Measurements from ENCODE around the gene FGD6.
A peak's percentile ranks its signal among the peaks of the same experiment; 100 is the strongest.

Gene FGD6

GRCh38 chr12:95117178-95117599 lies 100.1 kb downstream of the FGD6 start:
- Histone ChIP-seq H3K4me1 (ENCODE audit: insufficient read depth, poor library complexity, severe bottlenecking) (peaks cover 40% of the 10 kb centered on the region), H3K27me3 (ENCODE audit: insufficient read depth, poor library complexity, severe bottlenecking) (no peaks in the 10 kb centered on the region), H3K9me3 (ENCODE audit: severe bottlenecking) (no peaks in the 10 kb centered on the region), H3K36me3 (ENCODE audit: low read depth) (peaks cover 57% of the 10 kb centered on the region), H3K4me3 (ENCODE audit: severe bottlenecking) (peak overlapping the region; percentile 16), H3K27ac (ENCODE audit: poor library complexity, severe bottlenecking) (peak overlapping the region; percentile 99)
- TF ChIP-seq CTCF (IDR thresholded peaks at IDR 0.05; ENCODE audit: poor library complexity, severe bottlenecking), result peak; percentile 84
- ATAC-seq (ENCODE audit: low read depth) (peak; percentile 47), DNase-seq (ENCODE audit: low spot score) (no peak)

GRCh38 chr12:95116773-95117172 lies 100.5 kb downstream of the FGD6 start:
- Histone ChIP-seq H3K27me3 (ENCODE audit: insufficient read depth, poor library complexity, severe bottlenecking) (no peaks in the 10 kb centered on the region), H3K36me3 (ENCODE audit: low read depth) (peaks cover 55% of the 10 kb centered on the region), H3K27ac (ENCODE audit: poor library complexity, severe bottlenecking) (peak overlapping the region; percentile 99), H3K4me3 (ENCODE audit: severe bottlenecking) (peak overlapping the region; percentile 16), H3K4me1 (ENCODE audit: insufficient read depth, poor library complexity, severe bottlenecking) (peaks cover 40% of the 10 kb centered on the region), H3K9me3 (ENCODE audit: severe bottlenecking) (no peaks in the 10 kb centered on the region)
- no peak for TF ChIP-seq CTCF (IDR thresholded peaks at IDR 0.05; ENCODE audit: poor library complexity, severe bottlenecking)
- ATAC-seq (ENCODE audit: low read depth) (peak; percentile 95), DNase-seq (ENCODE audit: low spot score) (peak; percentile 73)

- peak overlapping the region; percentile 13 for H3K4me3 ChIP-seq (ENCODE audit: severe bottlenecking)
- peak overlapping the region; percentile 99 for H3K27ac ChIP-seq (ENCODE audit: poor library complexity, severe bottlenecking)
- no peaks in the 10 kb centered on the region for H3K9me3 ChIP-seq (ENCODE audit: severe bottlenecking)
- H3K4me1 ChIP-seq (ENCODE audit: insufficient read depth, poor library complexity, severe bottlenecking), result peaks cover 40% of the 10 kb centered on the region
- H3K27me3 ChIP-seq (ENCODE audit: insufficient read depth, poor library complexity, severe bottlenecking), result no peaks in the 10 kb centered on the region
- H3K36me3 ChIP-seq (ENCODE audit: low read depth), result peaks cover 56% of the 10 kb centered on the region
- ATAC-seq (ENCODE audit: low read depth) (no peak), DNase-seq (ENCODE audit: low spot score) (no peak)
- TF ChIP-seq CTCF (IDR thresholded peaks at IDR 0.05; ENCODE audit: poor library complexity, severe bottlenecking), result no peak
Observed at GRCh38 chr12:95116341-95116740, 100.9 kb downstream of the FGD6 start.

- Histone ChIP-seq H3K27ac (ENCODE audit: poor library complexity, severe bottlenecking) (peak overlapping the region; percentile 99), H3K27me3 (ENCODE audit: insufficient read depth, poor library complexity, severe bottlenecking) (no peaks in the 10 kb centered on the region), H3K4me3 (ENCODE audit: severe bottlenecking) (no peak overlapping the region), H3K36me3 (ENCODE audit: low read depth) (peaks cover 64% of the 10 kb centered on the region), H3K4me1 (ENCODE audit: insufficient read depth, poor library complexity, severe bottlenecking) (peaks cover 40% of the 10 kb centered on the region), H3K9me3 (ENCODE audit: severe bottlenecking) (no peaks in the 10 kb centered on the region)
- no peak for DNase-seq (ENCODE audit: low spot score)
- TF ChIP-seq CTCF (IDR thresholded peaks at IDR 0.05; ENCODE audit: poor library complexity, severe bottlenecking), result no peak
- ATAC-seq (ENCODE audit: low read depth), result no peak
Observed at GRCh38 chr12:95115641-95116040, 101.6 kb downstream of the FGD6 start.

- no peak for TF ChIP-seq CTCF (IDR thresholded peaks at IDR 0.05; ENCODE audit: poor library complexity, severe bottlenecking)
- Histone ChIP-seq H3K9me3 (ENCODE audit: severe bottlenecking) (no peaks in the 10 kb centered on the region), H3K36me3 (ENCODE audit: low read depth) (peaks cover 67% of the 10 kb centered on the region), H3K27me3 (ENCODE audit: insufficient read depth, poor library complexity, severe bottlenecking) (no peaks in the 10 kb centered on the region), H3K4me3 (ENCODE audit: severe bottlenecking) (no peak overlapping the region), H3K27ac (ENCODE audit: poor library complexity, severe bottlenecking) (peak overlapping the region; percentile 99), H3K4me1 (ENCODE audit: insufficient read depth, poor library complexity, severe bottlenecking) (peaks cover 40% of the 10 kb centered on the region)
- ATAC-seq (ENCODE audit: low read depth), result no peak
- no peak for DNase-seq (ENCODE audit: low spot score)
Observed at GRCh38 chr12:95114766-95115405, 102.4 kb downstream of the FGD6 start.

All from RWPE2 (cell line).